CD4-positive, alpha-beta T cell treated with Interleukin-17A for 4 hours (primary cell): ENCODE results near the gene FAM222A.

ENCODE experiments used
- DNase-seq: peaks from one replicate; pipeline ENCODE4 v3.0.0-alpha.2; 2020; ENCODE audit warnings: mixed read lengths

Gene FAM222A

DNA sequence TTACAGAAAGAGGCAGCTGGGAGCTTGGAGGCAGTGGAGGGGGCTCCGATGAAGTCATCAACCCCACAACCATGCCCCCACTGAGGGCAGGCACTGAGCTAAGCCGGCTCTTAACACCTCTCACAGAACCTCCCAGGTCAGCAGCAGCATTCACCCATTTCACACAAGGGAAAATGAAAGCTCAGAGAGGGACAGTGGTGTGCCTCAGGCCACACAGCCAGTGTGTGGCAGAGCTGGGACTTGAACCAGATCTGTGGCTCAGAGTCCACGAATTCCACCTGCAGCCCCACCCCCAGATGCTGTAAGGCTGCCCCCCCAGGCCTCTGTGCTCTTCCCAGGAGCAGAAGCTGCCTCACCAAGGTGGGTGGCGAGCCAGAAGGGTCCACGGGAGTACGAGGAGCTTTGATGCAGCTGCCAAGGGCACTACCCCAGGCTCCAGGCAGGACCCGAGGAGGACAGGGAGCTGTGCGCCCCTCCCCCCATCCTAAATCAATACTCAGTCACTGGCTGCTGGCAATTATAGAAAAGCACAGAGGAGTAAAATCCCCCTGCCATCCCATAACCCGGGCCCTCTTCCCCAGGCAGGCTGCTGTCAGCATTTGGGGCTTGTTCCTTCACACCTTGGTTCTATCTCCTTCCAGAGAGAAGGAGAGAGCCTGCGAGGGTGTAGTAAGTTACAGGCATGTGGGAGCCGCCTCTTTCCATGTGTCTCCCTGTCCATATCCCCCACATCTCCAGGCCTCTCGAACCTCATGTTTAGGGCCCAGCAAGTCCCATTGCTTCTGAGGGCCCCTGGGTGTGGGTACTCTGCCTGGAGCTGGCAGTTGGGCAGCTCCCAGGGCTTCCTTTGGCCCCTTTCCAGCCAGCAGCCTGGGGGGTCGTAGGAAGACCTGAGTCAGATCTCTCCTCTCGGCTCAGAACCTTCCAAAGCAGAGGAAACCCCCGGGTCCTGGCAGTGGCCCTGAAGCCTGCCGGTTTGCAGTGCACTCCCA is 47.6 kb downstream of the FAM222A start:
- no peak for DNase-seq

GRCh38 chr12:109762071-109762672 is 48.5 kb downstream of the FAM222A start:
- DNase-seq: no peak

DNA sequence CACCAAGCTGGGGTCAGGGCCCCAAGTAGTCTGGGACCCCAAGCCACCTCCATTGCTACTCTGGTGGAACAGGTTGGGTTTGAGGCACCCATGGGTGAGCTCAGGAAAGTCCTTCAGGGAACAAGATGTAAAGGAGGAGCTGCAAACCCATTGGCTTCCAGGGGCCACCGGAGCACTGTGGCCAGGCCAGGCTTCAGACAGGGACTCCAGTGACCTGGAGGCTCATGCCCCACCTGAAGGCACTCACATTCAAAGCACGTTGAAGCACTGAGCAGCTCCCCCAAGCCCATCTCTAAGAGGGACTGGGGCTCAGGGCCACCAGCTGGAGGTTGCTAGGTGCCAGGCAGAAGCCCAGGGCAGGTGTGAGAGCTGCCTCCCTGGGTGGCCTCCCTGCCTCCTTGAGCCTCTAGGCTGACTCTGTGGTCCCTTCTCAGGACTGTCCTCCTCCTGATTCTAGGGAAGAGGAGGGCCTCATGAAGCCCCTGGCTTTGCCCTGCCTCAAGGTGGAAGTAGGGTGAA is 49.1 kb downstream of the FAM222A start:
- no peak for DNase-seq

GRCh38 chr12:109763201-109763841 is 49.7 kb downstream of the FAM222A start:
- DNase-seq: no peak

GRCh38 chr12:109764123-109764522 is 50.5 kb downstream of the FAM222A start:
- DNase-seq: no peak

DNA sequence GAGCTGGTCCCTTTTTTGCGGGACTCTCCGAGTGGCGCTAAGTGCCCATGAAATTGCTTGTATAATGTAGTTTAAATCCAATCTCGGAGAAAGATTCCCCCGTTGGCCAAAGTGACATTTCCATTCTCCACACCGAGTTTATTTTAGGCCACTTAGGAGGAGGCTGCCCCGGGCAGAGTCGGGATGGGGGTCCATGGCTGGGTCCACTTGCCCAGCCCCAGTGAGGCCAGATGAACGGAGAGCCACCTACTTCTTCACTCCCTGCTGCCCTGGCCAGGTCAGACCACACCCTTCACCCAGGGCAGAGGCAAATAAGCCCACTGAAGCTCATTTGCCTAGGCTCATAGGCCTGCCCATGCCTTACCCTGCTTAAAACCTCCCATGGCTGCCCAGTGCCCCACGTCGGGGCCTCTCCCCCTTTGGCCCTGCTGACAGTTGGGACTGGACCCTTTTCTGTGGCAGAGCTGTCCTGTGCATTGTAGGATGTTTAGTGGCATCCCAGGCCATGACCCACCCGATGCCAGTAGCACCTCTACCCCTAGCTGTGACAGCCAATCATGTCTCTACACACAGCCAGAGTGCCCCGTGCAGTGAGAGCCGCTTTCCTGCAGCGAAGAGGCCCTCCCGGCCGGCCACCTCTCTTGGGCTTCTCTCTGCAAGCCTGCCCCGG is 51.3 kb downstream of the FAM222A start:
- DNase-seq: no peak

DNA sequence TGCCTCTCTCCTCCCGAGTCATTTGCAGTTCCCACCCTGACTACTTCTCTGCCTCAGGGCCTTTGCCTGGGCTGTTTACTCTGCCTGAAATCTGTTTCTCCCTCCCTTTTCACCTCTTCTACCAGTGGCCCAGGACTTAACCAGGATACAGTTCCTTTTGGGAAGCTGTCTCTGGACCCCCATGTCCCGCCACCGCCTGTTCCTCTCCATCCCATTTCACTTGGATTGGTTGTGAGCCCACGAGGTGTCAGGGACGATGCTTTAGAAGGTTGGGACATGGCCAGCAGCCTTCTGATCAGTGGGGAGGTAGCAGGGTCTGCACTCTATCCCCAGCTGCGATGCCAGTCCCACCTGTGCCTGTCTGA is 51.8 kb downstream of the FAM222A start:
- no peak for DNase-seq

DNA sequence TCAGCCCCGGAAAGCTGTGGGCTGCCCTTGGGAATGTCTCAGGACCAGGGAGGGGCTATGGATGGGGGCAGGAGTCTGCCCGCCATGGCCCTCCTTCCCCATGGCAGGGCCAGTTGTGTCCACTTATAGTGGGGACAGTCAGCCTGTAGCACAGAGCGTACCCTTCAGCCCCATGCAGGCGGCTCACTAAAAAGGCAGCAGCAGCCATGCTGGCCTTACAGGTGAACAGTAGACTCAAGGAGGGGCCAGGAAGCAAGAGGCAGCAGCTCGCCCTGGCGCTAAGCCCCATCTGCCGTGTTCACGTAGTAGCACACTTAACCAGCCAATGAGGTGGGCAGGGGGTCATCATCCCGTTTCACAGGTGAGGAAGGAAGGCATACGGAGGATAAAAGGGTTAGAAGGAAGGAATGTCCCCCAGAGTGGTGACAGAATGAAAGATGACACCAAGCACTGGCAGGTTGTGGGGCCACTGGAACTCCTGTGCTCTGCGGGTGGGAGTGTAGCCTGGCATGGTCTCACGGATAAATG is 52.7 kb downstream of the FAM222A start:
- DNase-seq: no peak

DNA sequence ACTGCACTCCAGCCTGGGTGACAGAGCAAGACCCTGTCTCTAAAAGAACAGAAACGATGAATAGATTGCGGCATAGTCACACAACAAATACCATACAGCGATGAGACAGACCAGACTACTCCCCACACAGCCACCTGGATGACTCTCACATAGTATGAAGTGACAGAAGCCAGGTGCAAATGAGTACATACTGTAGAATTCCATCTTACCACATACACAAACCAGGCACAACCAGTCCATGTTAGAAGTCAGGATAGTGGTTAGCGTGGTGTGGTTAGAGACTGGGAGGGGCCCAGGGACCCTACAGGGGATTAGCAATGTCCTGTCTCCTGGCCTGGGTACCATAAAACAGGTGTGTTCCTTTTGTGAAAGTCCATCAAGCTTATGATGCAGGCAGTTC is 53.8 kb downstream of the FAM222A start:
- no peak for DNase-seq

DNA sequence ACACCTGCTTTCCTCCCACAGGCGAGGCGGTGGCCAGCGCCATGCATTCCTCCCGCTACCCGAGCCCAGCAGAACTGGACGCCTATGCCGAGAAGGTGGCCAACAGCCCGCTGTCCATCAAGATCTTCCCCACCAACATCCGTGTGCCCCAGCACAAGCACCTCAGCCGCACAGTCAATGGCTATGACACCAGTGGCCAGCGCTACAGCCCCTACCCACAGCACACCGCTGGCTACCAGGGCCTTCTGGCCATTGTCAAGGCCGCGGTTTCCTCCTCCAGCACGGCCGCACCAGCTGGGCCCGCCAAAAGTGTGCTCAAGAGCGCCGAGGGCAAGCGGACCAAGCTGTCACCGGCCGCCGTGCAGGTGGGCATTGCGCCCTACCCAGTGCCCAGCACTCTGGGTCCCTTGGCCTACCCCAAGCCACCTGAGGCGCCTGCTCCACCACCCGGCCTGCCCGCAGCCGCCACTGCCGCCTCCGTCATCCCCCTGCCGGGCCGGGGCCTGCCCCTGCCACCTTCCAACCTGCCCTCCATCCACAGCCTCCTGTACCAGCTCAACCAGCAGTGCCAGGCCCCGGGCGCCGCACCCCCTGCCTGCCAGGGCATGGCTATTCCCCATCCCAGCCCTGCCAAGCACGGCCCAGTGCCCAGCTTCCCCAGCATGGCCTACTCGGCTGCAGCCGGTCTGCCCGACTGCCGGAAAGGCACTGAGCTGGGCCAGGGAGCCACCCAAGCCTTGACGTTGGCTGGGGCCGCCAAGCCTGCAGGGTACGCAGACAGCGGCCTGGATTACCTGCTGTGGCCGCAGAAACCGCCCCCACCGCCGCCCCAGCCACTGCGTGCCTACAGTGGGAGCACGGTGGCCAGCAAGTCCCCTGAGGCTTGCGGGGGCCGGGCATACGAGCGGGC is 54.6 kb downstream of the FAM222A start:
- no peak for DNase-seq

DNA sequence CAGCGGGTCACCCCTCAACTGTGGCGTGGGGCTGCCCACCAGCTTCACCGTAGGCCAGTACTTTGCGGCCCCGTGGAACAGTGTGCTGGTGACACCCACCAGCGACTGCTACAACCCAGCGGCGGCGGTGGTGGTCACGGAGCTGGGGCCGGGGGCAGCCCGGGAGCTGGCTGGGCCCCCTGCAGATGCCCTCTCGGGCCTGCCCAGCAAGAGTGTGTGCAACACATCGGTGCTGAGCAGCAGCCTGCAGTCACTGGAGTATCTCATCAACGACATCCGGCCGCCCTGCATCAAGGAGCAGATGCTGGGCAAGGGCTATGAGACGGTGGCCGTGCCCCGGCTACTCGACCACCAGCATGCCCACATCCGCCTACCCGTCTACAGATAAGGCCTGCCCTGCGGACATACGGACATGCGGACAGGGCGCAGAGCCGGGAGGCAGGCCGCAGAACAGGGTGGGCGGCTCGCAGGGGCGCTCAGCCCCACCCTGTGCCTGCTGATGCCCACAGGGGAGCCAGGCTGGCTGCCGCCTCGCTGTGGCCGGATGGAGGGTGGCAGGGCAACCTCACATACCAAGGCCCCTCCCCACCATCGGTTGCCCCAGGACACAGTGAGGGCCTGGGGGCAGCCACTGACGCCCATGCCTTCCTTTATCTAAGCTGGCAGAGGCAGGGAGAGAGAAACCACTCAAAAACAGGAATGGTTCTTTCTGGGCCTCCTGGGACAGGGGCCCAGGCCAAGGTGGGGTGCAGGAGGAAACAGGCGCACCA is 55.5 kb downstream of the FAM222A start:
- DNase-seq: no peak

DNA sequence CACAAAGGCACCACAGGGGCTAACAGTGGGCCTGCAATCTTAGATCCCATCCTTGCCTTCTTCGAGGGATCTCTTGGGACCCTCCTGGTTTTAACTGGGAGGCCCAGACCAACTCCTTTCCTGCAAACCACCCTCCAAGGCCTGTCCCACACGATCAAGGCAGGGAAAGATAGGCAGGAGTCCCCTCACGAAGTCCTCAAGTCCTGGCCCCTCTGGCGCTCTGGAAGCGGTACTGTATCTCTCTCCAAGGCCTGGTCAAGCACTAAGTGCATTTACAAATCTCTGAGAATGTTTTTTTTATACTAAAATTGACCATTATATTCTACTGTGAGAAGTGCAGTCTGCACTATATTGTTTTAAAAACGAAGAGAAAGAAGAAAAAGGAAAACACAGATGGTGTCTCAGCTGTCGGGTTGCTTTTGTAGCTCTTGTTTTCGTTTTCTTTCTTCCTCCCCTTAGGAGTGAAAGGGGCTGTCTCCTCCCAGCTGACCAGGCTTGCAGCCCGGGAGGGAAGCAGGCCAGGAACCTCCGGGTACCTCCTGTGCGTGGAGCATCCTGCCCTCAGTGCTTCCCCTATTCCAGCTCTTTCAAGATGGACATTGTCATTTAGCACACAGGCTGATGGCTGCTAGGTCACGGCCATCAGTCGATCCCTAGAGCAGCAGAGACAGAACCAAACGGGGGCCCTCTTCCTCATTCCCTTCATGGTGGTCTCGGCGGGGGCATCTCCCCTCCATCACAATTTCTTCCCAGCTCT is 56.7 kb downstream of the FAM222A start:
- DNase-seq: no peak

DNA sequence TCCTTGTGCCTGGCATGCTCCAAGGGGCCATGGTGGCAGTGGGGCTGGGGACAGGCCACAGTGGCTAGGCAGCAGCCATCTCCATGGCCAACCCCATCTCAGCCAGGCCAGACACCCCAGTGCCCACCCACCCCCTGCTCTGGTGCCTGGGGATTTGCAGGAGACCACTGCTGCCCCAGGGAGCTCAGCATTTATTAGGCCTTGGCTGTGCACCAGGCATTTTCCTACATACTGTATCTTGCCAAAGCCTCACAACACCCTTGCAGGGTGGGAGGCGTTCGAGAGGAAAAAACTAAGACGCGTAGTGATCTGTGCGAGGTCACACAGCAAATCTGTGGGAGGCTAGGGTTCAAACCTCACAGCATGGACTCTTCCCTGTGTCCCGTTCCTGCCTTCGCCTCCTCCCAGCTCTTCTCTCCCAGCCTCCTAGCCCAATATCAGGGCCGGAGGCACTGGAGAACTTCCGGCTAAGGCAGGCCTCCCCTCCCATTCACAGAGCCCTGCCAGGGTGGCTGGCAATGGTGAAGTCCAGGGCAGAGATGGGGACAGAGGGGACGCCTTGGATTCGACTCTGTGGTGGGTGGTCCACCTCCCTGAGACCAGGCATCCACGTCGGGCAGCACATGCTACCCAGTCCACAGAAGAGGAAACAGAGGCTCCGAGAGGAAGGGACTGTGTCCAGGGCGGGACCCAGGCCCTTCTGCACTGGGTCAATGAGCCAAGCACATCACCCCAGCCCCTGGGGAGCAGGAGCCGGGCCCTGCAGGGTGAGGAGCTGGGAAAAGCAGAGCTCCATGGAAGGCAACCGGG is 57.4 kb downstream of the FAM222A start:
- DNase-seq: no peak

- no peak for DNase-seq
Observed at GRCh38 chr12:109771746-109772621, 58.4 kb downstream of the FAM222A start.

DNA sequence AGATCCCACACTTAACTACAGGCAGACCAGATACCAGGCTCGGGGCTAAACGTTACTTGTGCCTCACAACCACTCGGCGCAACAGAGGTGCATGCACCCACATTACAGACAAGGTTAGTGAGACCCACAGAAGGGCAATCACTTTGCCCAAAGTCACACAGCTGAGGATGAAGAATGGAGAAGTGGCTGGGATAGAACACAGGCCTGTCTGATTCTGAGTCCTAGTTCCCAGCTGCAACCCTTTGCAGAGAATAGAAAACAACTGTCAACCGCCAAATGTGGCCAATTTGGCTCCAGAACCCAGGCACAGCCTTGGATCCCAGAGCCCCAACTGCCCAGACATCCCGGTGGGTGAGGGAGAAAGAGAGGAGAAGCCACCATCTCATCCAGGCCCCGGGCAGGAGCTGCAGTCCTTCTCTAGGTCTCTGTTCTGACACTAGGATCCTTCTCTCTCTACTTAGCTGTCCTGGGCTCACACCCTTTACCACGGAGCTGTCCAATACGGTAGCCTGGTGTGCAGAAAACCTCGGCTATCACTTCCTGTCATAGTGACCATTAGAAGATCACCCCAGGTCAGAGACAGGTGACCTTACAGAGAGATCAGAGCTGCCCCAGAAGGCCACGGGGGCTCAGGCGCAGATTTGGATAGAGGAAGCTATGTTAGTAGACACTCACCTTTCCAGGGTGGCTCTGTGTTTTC is 59.1 kb downstream of the FAM222A start:
- no peak for DNase-seq

GRCh38 chr12:109773384-109774011 is 59.9 kb downstream of the FAM222A start:
- no peak for DNase-seq
